Gastrocnemius medialis (tissue), 4 donors: ENCODE measurements around the gene PTX4. TPM values are rescaled to one million over a fixed set of nuclear protein-coding genes. Genes with fewer than 3 reads are reported as not detected.

ENCODE experiments used
- ATAC-seq, 2 donors: fragments of 150-250 bp; one replicate each; pipeline ENCODE4 v1.9.1; 2016
- DNase-seq, 2 donors: peaks; one replicate each; pipeline ENCODE4 v3.0.0-alpha.2; 2019
- H3K27ac ChIP-seq, 4 donors: fragments of 200-600 bp; sonication (generic); 1 replicate in 1 of 4; 2 replicates in 3 of 4; pipeline ENCODE4 v1.5.1; 2016 to 2018; ENCODE audit warnings: mild to moderate bottlenecking in 2 of 4, moderate library complexity in 1 of 4
- H3K27me3 ChIP-seq, 3 donors: fragments of 200-600 bp; sonication (generic) in 2 of 3; 1 replicate in 1 of 3; 2 replicates in 2 of 3; pipeline versions ENCODE4 v1.5.1 to v1.6.0; 2016 to 2019; ENCODE audit warnings: mild to moderate bottlenecking in 1 of 3, moderate library complexity in 1 of 3
- H3K36me3 ChIP-seq, 2 donors: fragments of 200-600 bp; sonication (generic) in 1 of 2; one replicate each; pipeline ENCODE4 v1.5.1; 2017 to 2018
- H3K4me1 ChIP-seq, 2 donors: fragments of 200-600 bp; sonication (generic) in 1 of 2; one replicate each; pipeline ENCODE4 v1.5.1; 2016 to 2017; ENCODE audit warnings: mild to moderate bottlenecking in 2 of 2
- H3K4me3 ChIP-seq, 4 donors: fragments of 200-600 bp; sonication (generic) in 3 of 4; 1 replicate in 1 of 4; 2 replicates in 3 of 4; pipeline ENCODE4 v1.5.1; 2016 to 2019; ENCODE audit warnings: mild to moderate bottlenecking in 2 of 4
- H3K9me3 ChIP-seq, 3 donors: fragments of 200-600 bp; sonication (generic) in 2 of 3; 1 replicate in 1 of 3; 2 replicates in 2 of 3; pipeline ENCODE4 v1.5.1; 2016 to 2019
- CTCF ChIP-seq, 5 experiments: fragments of 450-650 bp in 3 of 5; fragments of 200-600 bp in 2 of 5; sonication (generic) in 2 of 5; IDR thresholded peaks in 4 of 5; conservative IDR thresholded peaks in 1 of 5; 1 replicate in 4 of 5; 2 replicates in 1 of 5; pipeline ENCODE4 v1.5.1; 2016 to 2019; ENCODE audit warnings: antibody characterized with exemption in 5 of 5, mild to moderate bottlenecking in 3 of 5, moderate library complexity in 3 of 5
- POLR2A ChIP-seq, 2 donors: fragments of 450-650 bp; IDR thresholded peaks; one replicate each; pipeline ENCODE4 v1.6.1; 2017; ENCODE audit warnings: antibody characterized with exemption in 2 of 2, mild to moderate bottlenecking in 2 of 2, moderate library complexity in 2 of 2
- in situ Hi-C, 4 donors: fragments of 200-750 bp; cut with MboI; loops; one replicate each; pipeline versions ENCODE4 v1.15.0 to v1.8.0; 2017; ENCODE audit warnings: low sequenced_read_pairs in 4 of 4
- intact Hi-C: fragments of 100-400 bp; cut with DNase I; formaldehyde crosslinking; loops from one replicate; pipeline ENCODE4 v1.15.1; 2023; ENCODE audit warnings: low total_unique reads
- total RNA-seq, 4 donors: library from RNA; depleted of rRNA; stranded (reverse); fragments of >200 nt; gene quantifications; one replicate each; pipeline versions ENCODE4 v1.1.0 to v1.2.3, GENCODE V29; 2016

The PTX4 gene
- total RNA-seq, 4 donors from 2014 or later, result 0.41 TPM; not detected in 3

DNA sequence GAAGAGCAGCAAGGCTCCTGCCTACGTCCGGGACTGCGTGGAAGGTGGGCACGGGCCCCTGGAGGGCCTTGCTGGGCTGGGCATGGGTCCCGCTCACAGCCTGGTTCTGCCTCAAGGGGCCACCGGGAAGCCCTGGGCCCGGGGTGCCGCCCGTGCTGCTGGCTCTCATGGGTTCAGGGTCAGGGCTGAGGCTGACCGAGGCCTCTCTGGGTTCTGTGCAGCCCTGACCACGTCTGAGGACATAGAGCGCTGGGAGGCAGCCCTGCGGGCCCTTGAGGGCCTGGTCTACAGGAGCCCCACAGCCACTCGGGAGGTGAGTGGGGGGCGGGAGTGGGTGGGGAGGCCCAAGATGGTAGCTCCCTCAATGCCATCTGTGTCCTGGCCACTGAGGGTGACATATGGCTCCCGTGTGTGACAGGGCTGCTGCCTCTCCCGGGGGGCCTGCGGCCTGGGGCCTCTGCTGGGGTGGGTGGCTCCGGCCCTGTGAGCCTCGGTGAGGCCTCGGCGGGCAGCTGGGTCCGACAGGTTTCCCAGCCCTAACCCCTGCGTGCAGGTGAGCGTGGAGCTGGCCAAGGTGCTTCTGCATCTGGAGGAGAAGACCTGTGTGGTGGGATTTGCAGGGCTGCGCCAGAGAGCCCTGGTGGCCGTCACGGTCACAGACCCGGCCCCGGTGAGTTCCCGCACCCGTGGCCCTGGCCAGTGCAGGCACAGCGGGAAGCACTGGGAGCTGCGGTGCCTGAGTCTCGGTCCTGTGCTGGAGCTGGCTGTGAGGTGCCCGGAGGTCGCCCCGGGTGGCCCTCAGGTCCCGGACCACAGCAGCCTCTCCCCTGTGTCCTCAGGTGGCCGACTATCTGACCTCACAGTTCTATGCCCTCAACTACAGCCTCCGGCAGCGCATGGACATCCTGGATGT, 13.6 kb upstream of the PTX4 start:
- H3K36me3 ChIP-seq, result peaks cover 0 to 81% of the 10 kb centered on the region in 2 donors
- H3K4me3 ChIP-seq, result no peak overlapping the region
- ATAC-seq (no peak), DNase-seq (no peak)
- in situ Hi-C loops (no loop called here), intact Hi-C loops (no loop called here)
- TF ChIP-seq CTCF (IDR thresholded peaks at IDR 0.05 in 4 of 5, conservative IDR thresholded peaks at IDR 0.05 in 1 of 5) (no peak), POLR2A (IDR thresholded peaks at IDR 0.05) (no peak)
- H3K27ac ChIP-seq, result no peak overlapping the region
- no peaks in the 10 kb centered on the region for H3K27me3 ChIP-seq
- H3K9me3 ChIP-seq, result no peaks in the 10 kb centered on the region
- H3K4me1 ChIP-seq, result no peaks in the 10 kb centered on the region

GRCh38 chr16:1501630-1502029, 12.9 kb upstream of the PTX4 start:
- peaks cover 0 to 81% of the 10 kb centered on the region in 2 donors for H3K36me3 ChIP-seq
- ATAC-seq (no peak), DNase-seq (no peak)
- H3K9me3 ChIP-seq, result no peaks in the 10 kb centered on the region
- TF ChIP-seq CTCF (IDR thresholded peaks at IDR 0.05 in 4 of 5, conservative IDR thresholded peaks at IDR 0.05 in 1 of 5) (no peak), POLR2A (IDR thresholded peaks at IDR 0.05) (no peak)
- in situ Hi-C loops, result no loop called here
- H3K4me1 ChIP-seq, result no peaks in the 10 kb centered on the region
- H3K27ac ChIP-seq, result no peak overlapping the region
- H3K27me3 ChIP-seq, result no peaks in the 10 kb centered on the region
- intact Hi-C loops, result no loop called here
- H3K4me3 ChIP-seq, result no peak overlapping the region

GRCh38 chr16:1500465-1501150, 11.9 kb upstream of the PTX4 start:
- peaks cover 0 to 83% of the 10 kb centered on the region in 2 donors for H3K36me3 ChIP-seq
- no peaks in the 10 kb centered on the region for H3K27me3 ChIP-seq
- no peak overlapping the region for H3K4me3 ChIP-seq
- intact Hi-C loops (no loop called here), in situ Hi-C loops (no loop called here)
- no peak for TF ChIP-seq POLR2A (IDR thresholded peaks at IDR 0.05)
- TF ChIP-seq CTCF (IDR thresholded peaks at IDR 0.05 in 4 of 5, conservative IDR thresholded peaks at IDR 0.05 in 1 of 5), result no peak
- H3K4me1 ChIP-seq, result no peaks in the 10 kb centered on the region
- ATAC-seq (no peak), DNase-seq (no peak)
- no peaks in the 10 kb centered on the region for H3K9me3 ChIP-seq
- no peak overlapping the region for H3K27ac ChIP-seq

DNA sequence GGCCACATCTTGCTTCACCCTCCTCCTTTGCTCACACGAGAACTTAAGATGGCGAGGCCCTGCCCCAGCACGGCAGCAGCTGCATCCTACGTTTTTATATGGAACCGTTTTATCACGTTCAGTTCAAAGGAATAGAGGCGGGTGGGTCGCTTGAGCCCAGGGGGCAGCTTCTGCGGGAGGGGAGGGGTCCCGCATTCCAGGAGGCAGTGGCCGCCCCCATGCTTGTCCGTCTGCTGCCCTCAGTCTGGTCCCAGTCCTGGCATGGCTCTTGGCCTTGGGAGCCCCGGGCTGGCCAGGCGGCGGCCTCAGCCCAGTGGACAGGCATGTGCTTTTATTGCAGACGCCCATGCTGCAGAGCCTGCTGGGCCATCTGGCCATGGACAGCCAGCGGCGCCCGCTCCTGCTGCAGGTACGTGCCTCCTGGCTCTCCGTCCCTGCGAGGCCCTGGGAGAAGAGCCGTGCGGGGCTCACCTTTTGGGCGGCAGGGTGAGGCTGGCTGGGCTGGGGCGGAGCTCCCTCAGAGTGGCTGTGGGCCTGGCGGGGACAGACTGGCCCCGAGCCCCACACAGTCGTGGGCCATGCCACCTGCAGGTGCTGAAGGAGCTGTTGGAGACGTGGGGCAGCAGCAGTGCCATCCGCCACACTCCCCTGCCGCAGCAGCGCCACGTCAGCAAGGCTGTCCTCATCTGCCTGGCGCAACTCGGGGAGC, 11.2 kb upstream of the PTX4 start:
- Histone ChIP-seq H3K36me3 (peaks cover 0 to 85% of the 10 kb centered on the region in 2 donors), H3K9me3 (no peaks in the 10 kb centered on the region), H3K27ac (no peak overlapping the region), H3K27me3 (no peaks in the 10 kb centered on the region), H3K4me3 (no peak overlapping the region), H3K4me1 (peaks cover 1 to 2% of the 10 kb centered on the region in 2 donors)
- intact Hi-C loops (loop anchor here (10.0 kb wide), 1 partner anchor 205 kb away; the partner anchor contains the start of gene MAPK8IP3), in situ Hi-C loops (no loop called here)
- no peak for DNase-seq
- TF ChIP-seq POLR2A (IDR thresholded peaks at IDR 0.05), result no peak
- no peak for TF ChIP-seq CTCF (IDR thresholded peaks at IDR 0.05 in 4 of 5, conservative IDR thresholded peaks at IDR 0.05 in 1 of 5)
- no peak for ATAC-seq
